Fibroblast of lung (primary cell): ENCODE results near the gene RHOD. TPM values are rescaled to one million over a fixed set of nuclear protein-coding genes. Genes with fewer than 3 reads are reported as not detected.

ENCODE experiments used
- DNase-seq, 2 donors: peaks; one replicate each; pipeline versions ENCODE4 v3.0.0 to v3.0.0-alpha.2; 2010; ENCODE audit warnings: low read depth in 2 of 2
- H2AFZ ChIP-seq: 2 replicates; pipeline ENCODE4 v1.5.1; 2012; ENCODE audit warnings: low read length, control low read depth, inconsistent platforms
- H3K27ac ChIP-seq: 2 replicates; pipeline ENCODE4 v1.5.1; 2011; ENCODE audit warnings: low read length, control low read depth; ENCODE audit not compliant: insufficient read depth
- H3K27me3 ChIP-seq: 2 replicates; pipeline ENCODE4 v1.5.1; 2011; ENCODE audit warnings: mild to moderate bottlenecking, low read length; ENCODE audit not compliant: control insufficient read depth, insufficient read depth
- H3K36me3 ChIP-seq: 2 replicates; pipeline ENCODE4 v1.5.1; 2011; ENCODE audit warnings: low read length; ENCODE audit not compliant: control insufficient read depth, insufficient read depth
- H3K4me1 ChIP-seq: 2 replicates; pipeline ENCODE4 v1.5.1; 2011; ENCODE audit warnings: low read length; ENCODE audit not compliant: control insufficient read depth, insufficient read depth; ENCODE audit errors: extremely low read depth
- H3K4me2 ChIP-seq: 2 replicates; pipeline ENCODE4 v1.5.1; 2011; ENCODE audit warnings: low read length, control low read depth; ENCODE audit not compliant: insufficient read depth; ENCODE audit errors: extremely low read depth
- H3K4me3 ChIP-seq, 4 experiments: fragments of 200-600 bp in 1 of 4; sonication (generic) in 1 of 4; replicated peaks in 1 of 4; 2 replicates each; pipeline ENCODE4 v1.5.1; 2011 to 2016; ENCODE audit warnings: low read length in 4 of 4, low read depth in 3 of 4, mild to moderate bottlenecking in 3 of 4, control low read depth in 2 of 4, inconsistent platforms in 1 of 4, mixed read lengths in 1 of 4; ENCODE audit not compliant: insufficient read depth in 1 of 4; ENCODE audit errors: control extremely low read depth in 1 of 4
- H3K79me2 ChIP-seq: 2 replicates; pipeline ENCODE4 v1.5.1; 2012; ENCODE audit warnings: mild to moderate bottlenecking, low read length, inconsistent platforms; ENCODE audit not compliant: control insufficient read depth, insufficient read depth
- H3K9ac ChIP-seq: 2 replicates; pipeline ENCODE4 v1.5.1; 2011; ENCODE audit warnings: mild to moderate bottlenecking, low read length, control low read depth; ENCODE audit not compliant: insufficient read depth
- H3K9me3 ChIP-seq: 2 replicates; pipeline ENCODE4 v1.5.1; 2012; ENCODE audit warnings: low read depth, low read length; ENCODE audit not compliant: control insufficient read depth, insufficient read depth
- H4K20me1 ChIP-seq: 2 replicates; pipeline ENCODE4 v1.5.1; 2011; ENCODE audit warnings: low read length; ENCODE audit not compliant: control insufficient read depth, insufficient read depth; ENCODE audit errors: extremely low read depth
- CTCF ChIP-seq, 2 donors: IDR thresholded peaks in 1 of 2; conservative IDR thresholded peaks in 1 of 2; 1 replicate in 1 of 2; 2 replicates in 1 of 2; pipeline ENCODE4 v1.5.1; 2011 to 2012; ENCODE audit warnings: low read length in 2 of 2, control low read depth in 1 of 2, inconsistent platforms in 1 of 2, low read depth in 1 of 2, mild to moderate bottlenecking in 1 of 2
- EZH2 ChIP-seq: IDR thresholded peaks from 2 replicates; pipeline ENCODE4 v1.5.1; 2012; ENCODE audit warnings: low read length, control low read depth, mild to moderate bottlenecking; ENCODE audit errors: missing control alignments
- polyA plus RNA-seq, 2 donors: library from polyadenylated mRNA; depleted of rRNA in 1 of 2; stranded (reverse) in 1 of 2; unstranded in 1 of 2; fragments of >200 nt; gene quantifications; 2 replicates each; pipeline ENCODE4 v1.2.1, GENCODE V29; 2011 to 2012; ENCODE audit warnings: missing spikeins in 1 of 2
- total RNA-seq: library from RNA; depleted of rRNA; stranded (reverse); fragments of >200 nt; gene quantifications from 2 replicates; pipeline ENCODE4 v1.2.1, GENCODE V29; 2014

The RHOD gene
- total and polyA plus RNA-seq, 2 donors (not counting 1 experiment from before 2014, with no cell fraction given): 4.7 to 12.9 TPM

DNA sequence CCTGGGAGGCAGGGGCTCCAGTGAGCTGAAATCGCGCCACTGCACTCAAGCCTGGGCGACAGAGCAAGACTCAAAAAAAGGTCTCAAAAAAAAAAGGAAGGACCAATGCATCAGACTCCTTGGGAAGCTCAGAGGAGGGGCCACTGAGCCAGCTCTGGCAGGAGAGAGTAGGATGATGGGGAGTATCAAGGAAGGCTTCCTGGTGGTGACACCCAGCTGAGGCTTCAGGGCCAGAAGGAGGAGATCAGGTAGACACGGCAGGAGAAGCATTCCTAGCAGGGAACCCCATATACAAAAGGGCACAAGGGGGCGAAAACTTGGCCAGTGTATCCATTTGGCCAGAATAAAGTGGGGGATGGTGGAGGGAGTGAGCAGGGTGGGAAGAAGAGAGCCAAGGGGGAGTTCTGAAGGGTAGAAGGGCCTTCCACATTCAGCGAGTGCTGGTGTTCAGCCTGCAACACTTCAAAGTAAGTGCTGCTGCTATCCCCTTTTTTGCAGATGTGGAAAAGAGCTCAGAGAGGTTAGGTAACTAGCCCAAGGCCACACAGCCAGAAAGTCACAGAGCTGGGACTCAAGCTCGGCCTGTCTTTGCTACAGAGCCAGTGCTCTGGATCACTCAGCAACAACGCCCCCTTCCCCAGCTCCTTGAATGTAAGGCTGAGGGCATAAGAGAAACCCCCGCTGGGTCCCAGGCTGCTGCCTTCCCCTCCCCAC, 5.3 kb upstream of the RHOD start:
- no peaks in the 10 kb centered on the region for H3K9me3 ChIP-seq
- H3K9ac ChIP-seq: no peak overlapping the region
- peaks cover 3% of the 10 kb centered on the region for H3K27me3 ChIP-seq
- no peak overlapping the region for H3K4me2 ChIP-seq
- TF ChIP-seq EZH2 (no peak), CTCF (conservative IDR thresholded peaks at IDR 0.05 in 1 of 2, IDR thresholded peaks at IDR 0.05 in 1 of 2; ENCODE audit: low read depth in 1 of 2, low read length in 2 of 2) (no peak)
- no peaks in the 10 kb centered on the region for H3K79me2 ChIP-seq
- DNase-seq: no peak
- H3K36me3 ChIP-seq: no peaks in the 10 kb centered on the region
- no peaks in the 10 kb centered on the region for H4K20me1 ChIP-seq
- H2AFZ ChIP-seq: no peak overlapping the region
- H3K27ac ChIP-seq: no peak overlapping the region
- H3K4me1 ChIP-seq: peaks cover 7% of the 10 kb centered on the region
- H3K4me3 ChIP-seq: no peak overlapping the region

- Histone ChIP-seq H3K79me2 (no peaks in the 10 kb centered on the region), H3K9me3 (no peaks in the 10 kb centered on the region), H4K20me1 (no peaks in the 10 kb centered on the region), H3K4me1 (peaks cover 7% of the 10 kb centered on the region), H2AFZ (no peak overlapping the region), H3K27me3 (peaks cover 3% of the 10 kb centered on the region), H3K36me3 (no peaks in the 10 kb centered on the region), H3K4me3 (no peak overlapping the region), H3K9ac (no peak overlapping the region), H3K4me2 (no peak overlapping the region), H3K27ac (no peak overlapping the region)
- TF ChIP-seq EZH2 (no peak), CTCF (conservative IDR thresholded peaks at IDR 0.05 in 1 of 2, IDR thresholded peaks at IDR 0.05 in 1 of 2; ENCODE audit: low read depth in 1 of 2, low read length in 2 of 2) (no peak)
- DNase-seq: no peak
These were observed 4.6 kb upstream of the RHOD start for GRCh38 chr11:67051945-67052488.

DNA sequence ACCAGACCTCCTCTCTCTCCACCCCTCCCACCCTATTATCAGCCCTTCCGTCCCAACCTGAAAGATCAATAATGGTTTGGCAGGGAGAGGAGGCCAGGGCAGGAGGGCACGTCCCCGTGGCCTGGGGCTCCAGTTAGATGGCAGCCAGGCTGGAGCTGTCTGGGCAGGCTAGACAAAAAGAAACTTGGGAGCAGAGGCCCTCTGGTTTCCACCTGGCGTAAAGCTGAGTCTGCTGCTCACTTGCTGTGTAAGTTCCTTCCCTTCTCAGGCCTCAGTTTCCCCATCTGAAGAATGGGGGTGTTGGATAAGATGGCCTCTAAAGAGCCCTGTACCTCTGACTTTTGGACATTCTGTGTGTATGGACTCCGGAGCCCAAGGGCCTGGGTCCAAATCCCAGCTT, 3.8 kb upstream of the RHOD start:
- H3K4me3 ChIP-seq: no peak overlapping the region
- no peak overlapping the region for H3K27ac ChIP-seq
- H3K9me3 ChIP-seq: no peaks in the 10 kb centered on the region
- no peak for TF ChIP-seq EZH2
- TF ChIP-seq CTCF (conservative IDR thresholded peaks at IDR 0.05 in 1 of 2, IDR thresholded peaks at IDR 0.05 in 1 of 2; ENCODE audit: low read depth in 1 of 2, low read length in 2 of 2): no peak
- peaks cover 3% of the 10 kb centered on the region for H3K27me3 ChIP-seq
- no peak overlapping the region for H3K9ac ChIP-seq
- peaks cover 7% of the 10 kb centered on the region for H3K4me1 ChIP-seq
- H2AFZ ChIP-seq: no peak overlapping the region
- H3K79me2 ChIP-seq: no peaks in the 10 kb centered on the region
- no peak for DNase-seq
- H3K36me3 ChIP-seq: no peaks in the 10 kb centered on the region
- no peak overlapping the region for H3K4me2 ChIP-seq
- no peaks in the 10 kb centered on the region for H4K20me1 ChIP-seq
